ENCODE results near the gene VPS13D.

Gene VPS13D

GRCh38 chr1:12204754-12205658 lies 24.8 kb upstream of the VPS13D start:
- no peak for DNase-seq (ENCODE audit: low read depth)
- TF ChIP-seq CTCF (IDR thresholded peaks at IDR 0.05; ENCODE audit: control insufficient read depth, extremely low read depth, insufficient read depth): no peak

GRCh38 chr1:12206238-12206637 lies 23.6 kb upstream of the VPS13D start:
- DNase-seq (ENCODE audit: low read depth): no peak
- H3K4me3 ChIP-seq (ENCODE audit: low read depth, low read length): no peak overlapping the region
- no peak for TF ChIP-seq CTCF (IDR thresholded peaks at IDR 0.05; ENCODE audit: control insufficient read depth, extremely low read depth, insufficient read depth)

More at GRCh38 chr1:12204754-12205658, 24.8 kb upstream of the VPS13D start:
- no peak overlapping the region for H3K4me3 ChIP-seq (ENCODE audit: low read depth, low read length)

DNA sequence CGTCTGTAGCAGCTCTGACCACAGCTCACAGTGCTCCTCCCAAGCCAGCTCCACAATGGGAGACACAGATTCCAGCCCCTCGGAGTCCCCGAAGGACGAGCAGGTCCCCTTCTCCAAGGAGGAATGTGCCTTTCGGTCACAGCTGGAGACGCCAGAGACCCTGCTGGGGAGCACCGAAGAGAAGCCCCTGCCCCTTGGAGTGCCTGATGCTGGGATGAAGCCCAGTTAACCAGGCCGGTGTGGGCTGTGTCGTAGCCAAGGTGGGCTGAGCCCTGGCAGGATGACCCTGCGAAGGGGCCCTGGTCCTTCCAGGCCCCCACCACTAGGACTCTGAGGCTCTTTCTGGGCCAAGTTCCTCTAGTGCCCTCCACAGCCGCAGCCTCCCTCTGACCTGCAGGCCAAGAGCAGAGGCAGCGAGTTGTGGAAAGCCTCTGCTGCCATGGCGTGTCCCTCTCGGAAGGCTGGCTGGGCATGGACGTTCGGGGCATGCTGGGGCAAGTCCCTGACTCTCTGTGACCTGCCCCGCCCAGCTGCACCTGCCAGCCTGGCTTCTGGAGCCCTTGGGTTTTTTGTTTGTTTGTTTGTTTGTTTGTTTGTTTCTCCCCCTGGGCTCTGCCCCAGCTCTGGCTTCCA lies 22.9 kb upstream of the VPS13D start:
- no peak for TF ChIP-seq CTCF (IDR thresholded peaks at IDR 0.05; ENCODE audit: control insufficient read depth, extremely low read depth, insufficient read depth)
- DNase-seq (ENCODE audit: low read depth): no peak
- no peak overlapping the region for H3K4me3 ChIP-seq (ENCODE audit: low read depth, low read length)

GRCh38 chr1:12208271-12208670 lies 21.6 kb upstream of the VPS13D start:
- no peak for TF ChIP-seq CTCF (IDR thresholded peaks at IDR 0.05; ENCODE audit: control insufficient read depth, extremely low read depth, insufficient read depth)
- DNase-seq (ENCODE audit: low read depth): no peak
- H3K4me3 ChIP-seq (ENCODE audit: low read depth, low read length): no peak overlapping the region

GRCh38 chr1:12208764-12209494 lies 20.9 kb upstream of the VPS13D start:
- DNase-seq (ENCODE audit: low read depth): peak; percentile 42
- peak; percentile 87 for TF ChIP-seq CTCF (IDR thresholded peaks at IDR 0.05; ENCODE audit: control insufficient read depth, extremely low read depth, insufficient read depth)
- H3K4me3 ChIP-seq (ENCODE audit: low read depth, low read length): no peak overlapping the region

- DNase-seq (ENCODE audit: low read depth): no peak
- TF ChIP-seq CTCF (IDR thresholded peaks at IDR 0.05; ENCODE audit: control insufficient read depth, extremely low read depth, insufficient read depth): no peak
- no peak overlapping the region for H3K4me3 ChIP-seq (ENCODE audit: low read depth, low read length)
Measured at GRCh38 chr1:12209495-12209832, 20.4 kb upstream of the VPS13D start.

Data from LNCaP clone FGC (cell line).